GM12878 (cell line): Measurements from ENCODE around the gene UXS1.

Experiments used
- CTCF ChIP-seq, 3 experiments: IDR thresholded peaks in 2 of 3; conservative IDR thresholded peaks in 1 of 3; 2 replicates each; pipeline ENCODE4 v1.5.1; 2011; ENCODE audit warnings: low read depth in 3 of 3, low read length in 3 of 3, mild to moderate bottlenecking in 3 of 3, control low read depth in 2 of 3, moderate library complexity in 2 of 3, inconsistent platforms in 1 of 3, mixed read lengths in 1 of 3; ENCODE audit not compliant: control insufficient read depth in 2 of 3, insufficient read depth in 1 of 3; ENCODE audit errors: extremely low read depth in 1 of 3
- EZH2 ChIP-seq: IDR thresholded peaks from 2 replicates; pipeline ENCODE4 v1.6.1; 2012; ENCODE audit warnings: low read depth, mild to moderate bottlenecking, control low read depth, inconsistent platforms, low read length, borderline replicate concordance; ENCODE audit not compliant: control insufficient read depth
- GATAD2B ChIP-seq: fragments of 450-650 bp; conservative IDR thresholded peaks from 2 replicates; pipeline ENCODE4 v1.6.1; 2017; ENCODE audit warnings: low read depth, mild to moderate bottlenecking, moderate library complexity
- MXI1 ChIP-seq: fragments of 150-350 bp; IDR thresholded peaks from 2 replicates; pipeline ENCODE4 v1.6.1; 2011; ENCODE audit warnings: low read depth, mild to moderate bottlenecking, inconsistent platforms, low read length, improper control_type of control experiment
- NR2F1 ChIP-seq: fragments of 450-650 bp; conservative IDR thresholded peaks from 2 replicates; pipeline ENCODE4 v1.6.1; 2017; ENCODE audit warnings: mild to moderate bottlenecking
- NRF1 ChIP-seq: conservative IDR thresholded peaks from 2 replicates; pipeline ENCODE4 v1.6.1; 2011; ENCODE audit warnings: mild to moderate bottlenecking, low read depth, low read length, improper control_type of control experiment
- POU2F2 ChIP-seq: IDR thresholded peaks from 3 replicates; pipeline ENCODE4 v1.6.1; 2011; ENCODE audit warnings: low read depth, mild to moderate bottlenecking, low read length, borderline replicate concordance
- SIN3A ChIP-seq: IDR thresholded peaks from 2 replicates; pipeline ENCODE4 v1.6.1; 2012; ENCODE audit warnings: low read depth, low read length, improper control_type of control experiment
- SP1 ChIP-seq: IDR thresholded peaks from one replicate; pipeline ENCODE4 v1.6.1; 2011; ENCODE audit warnings: low read depth, low read length
- ZBTB11 ChIP-seq: fragments of 450-650 bp; formaldehyde crosslinking; IDR thresholded peaks from 2 replicates; pipeline ENCODE4 v1.5.0; 2022; ENCODE audit warnings: mild to moderate bottlenecking, missing genetic modification characterization
- ZNF24 ChIP-seq: fragments of 450-650 bp; IDR thresholded peaks from 2 replicates; pipeline ENCODE4 v1.6.1; 2017; ENCODE audit warnings: antibody characterized with exemption, mild to moderate bottlenecking
- TF ChIP-seq, protein P1 (sequence below): IDR thresholded peaks from 2 replicates; pipeline ENCODE4 v1.6.1; 2012; ENCODE audit warnings: mild to moderate bottlenecking, low read depth, low read length
- TF ChIP-seq, protein P2 (sequence below): IDR thresholded peaks from 2 replicates; pipeline ENCODE4 v1.6.1; 2012; ENCODE audit warnings: low read depth, low read length, improper control_type of control experiment
- TF ChIP-seq, protein P3 (sequence below): fragments of 150-350 bp; IDR thresholded peaks from 2 replicates; pipeline ENCODE4 v1.6.1; 2016; ENCODE audit warnings: low read depth, low read length

DNA sequence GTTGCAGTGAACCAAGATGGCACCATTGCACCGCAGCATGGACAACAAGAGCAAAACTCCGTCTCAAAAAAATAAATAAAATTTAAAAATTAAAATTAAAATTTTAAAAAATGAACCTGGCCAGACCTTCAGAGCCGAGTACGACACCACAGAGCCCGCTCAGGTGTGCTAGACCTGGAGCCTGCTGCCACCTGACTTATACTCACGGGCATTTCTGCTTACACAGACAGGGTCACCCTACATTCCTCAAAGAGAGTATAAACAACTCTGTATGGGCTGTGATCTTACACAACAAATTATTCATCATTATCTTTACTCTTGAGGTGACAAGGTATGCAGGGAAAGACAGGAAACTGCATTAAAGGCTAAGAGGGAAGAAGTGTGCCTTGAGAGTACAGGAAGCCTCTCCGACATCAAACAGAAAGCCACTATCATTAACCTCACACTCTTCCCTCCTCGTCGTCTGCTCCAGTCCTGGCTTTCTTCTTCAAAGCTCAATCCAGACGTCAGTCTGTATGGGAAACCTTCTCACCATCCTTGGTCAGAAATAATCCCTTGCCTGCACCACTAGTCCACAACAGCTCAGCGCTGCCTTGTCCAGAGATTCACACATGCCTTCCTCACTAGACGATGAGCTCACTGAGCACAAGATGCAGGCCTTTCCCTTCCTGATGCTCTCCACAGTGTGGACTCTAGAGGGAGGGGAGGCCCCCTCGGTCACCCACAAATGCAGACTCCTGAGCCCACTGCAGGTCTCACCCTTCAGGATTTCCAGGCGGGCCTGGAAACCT is 56.2 kb downstream of the UXS1 start:
- TF ChIP-seq, protein P1, sequence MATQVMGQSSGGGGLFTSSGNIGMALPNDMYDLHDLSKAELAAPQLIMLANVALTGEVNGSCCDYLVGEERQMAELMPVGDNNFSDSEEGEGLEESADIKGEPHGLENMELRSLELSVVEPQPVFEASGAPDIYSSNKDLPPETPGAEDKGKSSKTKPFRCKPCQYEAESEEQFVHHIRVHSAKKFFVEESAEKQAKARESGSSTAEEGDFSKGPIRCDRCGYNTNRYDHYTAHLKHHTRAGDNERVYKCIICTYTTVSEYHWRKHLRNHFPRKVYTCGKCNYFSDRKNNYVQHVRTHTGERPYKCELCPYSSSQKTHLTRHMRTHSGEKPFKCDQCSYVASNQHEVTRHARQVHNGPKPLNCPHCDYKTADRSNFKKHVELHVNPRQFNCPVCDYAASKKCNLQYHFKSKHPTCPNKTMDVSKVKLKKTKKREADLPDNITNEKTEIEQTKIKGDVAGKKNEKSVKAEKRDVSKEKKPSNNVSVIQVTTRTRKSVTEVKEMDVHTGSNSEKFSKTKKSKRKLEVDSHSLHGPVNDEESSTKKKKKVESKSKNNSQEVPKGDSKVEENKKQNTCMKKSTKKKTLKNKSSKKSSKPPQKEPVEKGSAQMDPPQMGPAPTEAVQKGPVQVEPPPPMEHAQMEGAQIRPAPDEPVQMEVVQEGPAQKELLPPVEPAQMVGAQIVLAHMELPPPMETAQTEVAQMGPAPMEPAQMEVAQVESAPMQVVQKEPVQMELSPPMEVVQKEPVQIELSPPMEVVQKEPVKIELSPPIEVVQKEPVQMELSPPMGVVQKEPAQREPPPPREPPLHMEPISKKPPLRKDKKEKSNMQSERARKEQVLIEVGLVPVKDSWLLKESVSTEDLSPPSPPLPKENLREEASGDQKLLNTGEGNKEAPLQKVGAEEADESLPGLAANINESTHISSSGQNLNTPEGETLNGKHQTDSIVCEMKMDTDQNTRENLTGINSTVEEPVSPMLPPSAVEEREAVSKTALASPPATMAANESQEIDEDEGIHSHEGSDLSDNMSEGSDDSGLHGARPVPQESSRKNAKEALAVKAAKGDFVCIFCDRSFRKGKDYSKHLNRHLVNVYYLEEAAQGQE: no peak
- no peak for TF ChIP-seq CTCF (IDR thresholded peaks at IDR 0.05 in 2 of 3, conservative IDR thresholded peaks at IDR 0.05 in 1 of 3; ENCODE audit: control insufficient read depth in 2 of 3, extremely low read depth in 1 of 3, insufficient read depth in 1 of 3, low read depth in 3 of 3, low read length in 3 of 3)
- TF ChIP-seq NRF1: no peak
- TF ChIP-seq EZH2: no peak
- no peak for TF ChIP-seq ZBTB11 (CRISPR knock-in tag)
- TF ChIP-seq SIN3A: no peak
- TF ChIP-seq POU2F2: no peak
- TF ChIP-seq ZNF24: no peak
- TF ChIP-seq, protein P2, sequence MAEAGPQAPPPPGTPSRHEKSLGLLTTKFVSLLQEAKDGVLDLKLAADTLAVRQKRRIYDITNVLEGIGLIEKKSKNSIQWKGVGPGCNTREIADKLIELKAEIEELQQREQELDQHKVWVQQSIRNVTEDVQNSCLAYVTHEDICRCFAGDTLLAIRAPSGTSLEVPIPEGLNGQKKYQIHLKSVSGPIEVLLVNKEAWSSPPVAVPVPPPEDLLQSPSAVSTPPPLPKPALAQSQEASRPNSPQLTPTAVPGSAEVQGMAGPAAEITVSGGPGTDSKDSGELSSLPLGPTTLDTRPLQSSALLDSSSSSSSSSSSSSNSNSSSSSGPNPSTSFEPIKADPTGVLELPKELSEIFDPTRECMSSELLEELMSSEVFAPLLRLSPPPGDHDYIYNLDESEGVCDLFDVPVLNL: no peak
- TF ChIP-seq MXI1: no peak
- TF ChIP-seq NR2F1: no peak
- TF ChIP-seq, protein P3, sequence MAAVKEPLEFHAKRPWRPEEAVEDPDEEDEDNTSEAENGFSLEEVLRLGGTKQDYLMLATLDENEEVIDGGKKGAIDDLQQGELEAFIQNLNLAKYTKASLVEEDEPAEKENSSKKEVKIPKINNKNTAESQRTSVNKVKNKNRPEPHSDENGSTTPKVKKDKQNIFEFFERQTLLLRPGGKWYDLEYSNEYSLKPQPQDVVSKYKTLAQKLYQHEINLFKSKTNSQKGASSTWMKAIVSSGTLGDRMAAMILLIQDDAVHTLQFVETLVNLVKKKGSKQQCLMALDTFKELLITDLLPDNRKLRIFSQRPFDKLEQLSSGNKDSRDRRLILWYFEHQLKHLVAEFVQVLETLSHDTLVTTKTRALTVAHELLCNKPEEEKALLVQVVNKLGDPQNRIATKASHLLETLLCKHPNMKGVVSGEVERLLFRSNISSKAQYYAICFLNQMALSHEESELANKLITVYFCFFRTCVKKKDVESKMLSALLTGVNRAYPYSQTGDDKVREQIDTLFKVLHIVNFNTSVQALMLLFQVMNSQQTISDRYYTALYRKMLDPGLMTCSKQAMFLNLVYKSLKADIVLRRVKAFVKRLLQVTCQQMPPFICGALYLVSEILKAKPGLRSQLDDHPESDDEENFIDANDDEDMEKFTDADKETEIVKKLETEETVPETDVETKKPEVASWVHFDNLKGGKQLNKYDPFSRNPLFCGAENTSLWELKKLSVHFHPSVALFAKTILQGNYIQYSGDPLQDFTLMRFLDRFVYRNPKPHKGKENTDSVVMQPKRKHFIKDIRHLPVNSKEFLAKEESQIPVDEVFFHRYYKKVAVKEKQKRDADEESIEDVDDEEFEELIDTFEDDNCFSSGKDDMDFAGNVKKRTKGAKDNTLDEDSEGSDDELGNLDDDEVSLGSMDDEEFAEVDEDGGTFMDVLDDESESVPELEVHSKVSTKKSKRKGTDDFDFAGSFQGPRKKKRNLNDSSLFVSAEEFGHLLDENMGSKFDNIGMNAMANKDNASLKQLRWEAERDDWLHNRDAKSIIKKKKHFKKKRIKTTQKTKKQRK: no peak
- no peak for TF ChIP-seq GATAD2B
- no peak for TF ChIP-seq SP1
